HG03378 (cell line): ENCODE results near the gene TTLL5.
"Not testable (repeated sequence)": the region's sequence is repeated elsewhere in the genome, so short reads cannot be mapped to it uniquely, and the experiment has no call there.

Experiments used
- ATAC-seq: cut with Tn5 transposase; IDR thresholded peaks from one replicate; pipeline ENCODE4 v1.9.1; 2021; ENCODE audit warnings: mild to moderate bottlenecking, moderate library complexity; ENCODE audit not compliant: unreplicated experiment

Gene TTLL5

GRCh38 chr14:75906228-75906627 lies 245.2 kb downstream of the TTLL5 start:
- ATAC-seq = no peak

GRCh38 chr14:75906680-75907280 lies 245.7 kb downstream of the TTLL5 start:
- ATAC-seq = no peak

- no peak for ATAC-seq
Observed at GRCh38 chr14:75907756-75908359, 246.8 kb downstream of the TTLL5 start.

GRCh38 chr14:75909630-75910029 lies 248.6 kb downstream of the TTLL5 start:
- no peak for ATAC-seq

- no peak for ATAC-seq
Observed at GRCh38 chr14:75910048-75910447, 249.0 kb downstream of the TTLL5 start.

GRCh38 chr14:75911883-75912282 lies 250.8 kb downstream of the TTLL5 start:
- no peak for ATAC-seq

- no peak for ATAC-seq
Observed at GRCh38 chr14:75913183-75913582, 252.1 kb downstream of the TTLL5 start.

- no peak for ATAC-seq
Observed at GRCh38 chr14:75915045-75915444, 254.0 kb downstream of the TTLL5 start.

GRCh38 chr14:75917322-75917945 lies 256.4 kb downstream of the TTLL5 start:
- ATAC-seq = no peak

- ATAC-seq = no peak
Observed at GRCh38 chr14:75917946-75918335, 256.9 kb downstream of the TTLL5 start.

- not testable (repeated sequence) for ATAC-seq
Observed at GRCh38 chr14:75920421-75920820, 259.4 kb downstream of the TTLL5 start.

- not testable (repeated sequence) for ATAC-seq
Observed at GRCh38 chr14:75925141-75925840, 264.2 kb downstream of the TTLL5 start.

GRCh38 chr14:75926431-75927115 lies 265.5 kb downstream of the TTLL5 start:
- no peak for ATAC-seq

- ATAC-seq = no peak
Observed at GRCh38 chr14:75927564-75928087, 266.6 kb downstream of the TTLL5 start.

GRCh38 chr14:75928690-75929181 lies 267.7 kb downstream of the TTLL5 start:
- no peak for ATAC-seq

- ATAC-seq = no peak
Observed at GRCh38 chr14:75933712-75934296, 272.8 kb downstream of the TTLL5 start.

GRCh38 chr14:75934998-75935628 lies 274.1 kb downstream of the TTLL5 start:
- ATAC-seq = no peak

- no peak for ATAC-seq
Observed at GRCh38 chr14:75939200-75939599, 278.2 kb downstream of the TTLL5 start.

- ATAC-seq = no peak
Observed at GRCh38 chr14:75941030-75941429, 280.0 kb downstream of the TTLL5 start.
